ENCODE measurements around the gene MCF2L2. TPM values are rescaled to one million over a fixed set of nuclear protein-coding genes. Genes with fewer than 3 reads are reported as not detected.

The MCF2L2 gene
- polyA plus RNA-seq, 1 donor, result 0.25 TPM

GRCh38 chr3:183129243-183129642, 299.2 kb downstream of the MCF2L2 start:
- no peak for DNase-seq (ENCODE audit: low read depth)

GRCh38 chr3:183128709-183129108, 299.7 kb downstream of the MCF2L2 start:
- DNase-seq (ENCODE audit: low read depth), result no peak

Other genes starting within 250 kb of the MCF2L2 start
- gene B3GNT5, start 175.4 kb downstream of the MCF2L2 start, polyA plus RNA-seq (ENCODE audit: insufficient read length), result 9.2 TPM
- gene KLHL6, start 127.1 kb upstream of the MCF2L2 start, polyA plus RNA-seq (ENCODE audit: insufficient read length), result 1.5 TPM
- 34.9 TPM for gene KLHL24, start 207.0 kb upstream of the MCF2L2 start, polyA plus RNA-seq (ENCODE audit: insufficient read length)